Loucy (cell line): Measurements from ENCODE around the gene PPP1R12B.

Experiments used
- EZH2phosphoT487 ChIP-seq: fragments of 200-600 bp; IDR thresholded peaks from 2 replicates; pipeline ENCODE4 v1.6.1; 2018; ENCODE audit warnings: antibody characterized with exemption, mild to moderate bottlenecking, moderate library complexity, borderline replicate concordance
- TF ChIP-seq, protein P1 (sequence below): fragments of 200-600 bp; sonication (generic); conservative IDR thresholded peaks from 2 replicates; pipeline ENCODE4 v1.5.1; 2014; ENCODE audit warnings: mild to moderate bottlenecking, antibody characterized with exemption, low read length

DNA sequence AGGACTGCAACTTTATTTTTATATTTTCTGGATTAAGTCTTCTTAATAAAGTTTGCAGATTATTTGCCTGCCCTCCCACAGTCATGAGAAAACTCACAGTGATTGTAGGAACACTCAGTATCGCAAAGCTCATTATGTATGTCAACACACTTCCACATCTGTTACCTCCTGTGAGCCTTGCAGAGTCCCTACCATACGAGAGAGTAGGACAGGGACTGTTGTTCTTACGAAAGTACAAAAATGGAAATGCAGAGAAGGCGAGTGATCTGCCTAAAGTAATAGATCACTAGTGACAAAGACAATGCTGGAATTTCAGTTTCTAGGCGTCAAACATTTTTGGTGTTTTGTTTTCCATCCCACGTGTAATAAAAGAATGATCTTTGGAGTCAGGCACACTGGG, 230.1 kb downstream of the PPP1R12B start:
- TF ChIP-seq, protein P1, sequence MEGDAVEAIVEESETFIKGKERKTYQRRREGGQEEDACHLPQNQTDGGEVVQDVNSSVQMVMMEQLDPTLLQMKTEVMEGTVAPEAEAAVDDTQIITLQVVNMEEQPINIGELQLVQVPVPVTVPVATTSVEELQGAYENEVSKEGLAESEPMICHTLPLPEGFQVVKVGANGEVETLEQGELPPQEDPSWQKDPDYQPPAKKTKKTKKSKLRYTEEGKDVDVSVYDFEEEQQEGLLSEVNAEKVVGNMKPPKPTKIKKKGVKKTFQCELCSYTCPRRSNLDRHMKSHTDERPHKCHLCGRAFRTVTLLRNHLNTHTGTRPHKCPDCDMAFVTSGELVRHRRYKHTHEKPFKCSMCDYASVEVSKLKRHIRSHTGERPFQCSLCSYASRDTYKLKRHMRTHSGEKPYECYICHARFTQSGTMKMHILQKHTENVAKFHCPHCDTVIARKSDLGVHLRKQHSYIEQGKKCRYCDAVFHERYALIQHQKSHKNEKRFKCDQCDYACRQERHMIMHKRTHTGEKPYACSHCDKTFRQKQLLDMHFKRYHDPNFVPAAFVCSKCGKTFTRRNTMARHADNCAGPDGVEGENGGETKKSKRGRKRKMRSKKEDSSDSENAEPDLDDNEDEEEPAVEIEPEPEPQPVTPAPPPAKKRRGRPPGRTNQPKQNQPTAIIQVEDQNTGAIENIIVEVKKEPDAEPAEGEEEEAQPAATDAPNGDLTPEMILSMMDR: no peak
- TF ChIP-seq EZH2phosphoT487: no peak
